ENCODE data around the gene GRK5. TPM values are rescaled to one million over a fixed set of nuclear protein-coding genes. Genes with fewer than 3 reads are reported as not detected.
"Not testable (repeated sequence)": the region's sequence is repeated elsewhere in the genome, so short reads cannot be mapped to it uniquely, and the experiment has no call there.

GRK5 gene
- total RNA-seq, 2 experiments from 2014 or later: 23.2 to 29.5 TPM

GRCh38 chr10:119265691-119266090 is 58.3 kb downstream of the GRK5 start:
- H3K27me3 Mint-ChIP-seq: no peaks in the 10 kb centered on the region
- no peaks in the 10 kb centered on the region for H3K9me3 Mint-ChIP-seq (ENCODE audit: low read depth)
- H3K36me3 Mint-ChIP-seq: peaks cover 13% of the 10 kb centered on the region
- H3K27ac Mint-ChIP-seq: no peak overlapping the region
- H3K4me1 Mint-ChIP-seq: peaks cover 35% of the 10 kb centered on the region
- H3K4me3 Mint-ChIP-seq: no peak overlapping the region
- no peak for DNase-seq
- CTCF ChIA-PET: interaction anchor here (1.0 to 1.1 kb wide), 2 partner anchors 56 to 59 kb away, joined by 3 read pairs; no protein-coding TSS in a partner anchor
- ATAC-seq: no peak

- Mint-ChIP-seq H3K27ac (no peak overlapping the region), H3K27me3 (no peaks in the 10 kb centered on the region), H3K9me3 (ENCODE audit: low read depth) (no peaks in the 10 kb centered on the region), H3K4me1 (peaks cover 50% of the 10 kb centered on the region), H3K4me3 (no peak overlapping the region), H3K36me3 (peaks cover 9% of the 10 kb centered on the region)
- ATAC-seq (no peak), DNase-seq (no peak)
- CTCF ChIA-PET: interaction anchor here (2.0 kb wide), 1 partner anchor 56 kb away, joined by 4 read pairs; no protein-coding TSS in a partner anchor
These were observed 60.0 kb downstream of the GRK5 start for GRCh38 chr10:119267384-119267783.

- Mint-ChIP-seq H3K27ac (peak overlapping the region; percentile 95), H3K4me1 (peaks cover 52% of the 10 kb centered on the region), H3K36me3 (peaks cover 4% of the 10 kb centered on the region), H3K9me3 (ENCODE audit: low read depth) (no peaks in the 10 kb centered on the region), H3K4me3 (peak overlapping the region; percentile 25), H3K27me3 (no peaks in the 10 kb centered on the region)
- no peak for DNase-seq
- no peak for ATAC-seq
- CTCF ChIA-PET: interaction anchor here (0.7 to 2.0 kb wide), 9 partner anchors 15 to 221 kb away, joined by 3 to 11 read pairs (median 4); partner anchors contain the start of gene GRK5
These were observed 61.1 kb downstream of the GRK5 start for GRCh38 chr10:119268428-119268827.

DNA sequence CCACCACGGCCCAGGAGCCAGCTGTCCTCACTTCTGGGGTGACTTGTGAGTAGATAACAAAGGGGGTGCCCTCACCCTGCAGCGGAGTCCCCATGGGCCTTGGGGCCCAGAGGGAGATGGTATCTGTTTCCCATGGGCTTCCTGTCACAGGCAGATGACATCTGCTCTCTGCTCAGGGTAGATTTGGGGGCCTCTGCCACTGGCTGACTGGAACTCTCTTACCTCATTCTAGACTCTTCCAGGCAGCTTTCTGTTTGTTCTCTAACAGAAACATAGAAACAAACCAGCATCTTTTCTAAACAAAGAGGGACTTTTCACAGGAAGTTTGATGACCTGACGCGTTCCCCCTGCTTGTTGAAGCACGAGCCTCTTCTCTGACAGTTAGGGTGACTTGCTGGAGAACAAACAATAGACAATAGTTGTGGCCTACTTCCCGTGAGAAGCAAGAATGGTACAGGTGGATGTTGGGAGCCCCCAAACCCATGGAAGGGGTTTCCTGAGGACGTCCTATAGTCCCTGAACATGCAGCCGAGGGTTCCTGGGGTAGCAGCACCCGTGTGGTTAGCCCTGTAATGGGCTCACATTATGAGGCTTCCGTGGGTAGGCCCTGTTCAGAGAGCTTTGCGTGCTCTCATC is 61.6 kb downstream of the GRK5 start:
- ATAC-seq: peak; percentile 87
- Mint-ChIP-seq H3K4me1 (peaks cover 52% of the 10 kb centered on the region), H3K27ac (peak overlapping the region; percentile 95), H3K4me3 (peak overlapping the region; percentile 25), H3K36me3 (peaks cover 4% of the 10 kb centered on the region), H3K9me3 (ENCODE audit: low read depth) (no peaks in the 10 kb centered on the region), H3K27me3 (no peaks in the 10 kb centered on the region)
- peak; percentile 86 for DNase-seq
- CTCF ChIA-PET: interaction anchor here (0.7 to 1.9 kb wide), 9 partner anchors 16 to 221 kb away, joined by 3 to 11 read pairs (median 3); partner anchors contain the start of gene GRK5

GRCh38 chr10:119269737-119270136 is 62.4 kb downstream of the GRK5 start:
- H3K27me3 Mint-ChIP-seq: no peaks in the 10 kb centered on the region
- H3K27ac Mint-ChIP-seq: peak overlapping the region; percentile 95
- H3K9me3 Mint-ChIP-seq (ENCODE audit: low read depth): no peaks in the 10 kb centered on the region
- DNase-seq: no peak
- H3K4me3 Mint-ChIP-seq: peak overlapping the region; percentile 15
- ATAC-seq: no peak
- CTCF ChIA-PET: interaction anchor here (1.0 to 3.7 kb wide), 7 partner anchors 16 to 60 kb away, joined by 3 to 14 read pairs (median 8); no protein-coding TSS in a partner anchor
- peaks cover 54% of the 10 kb centered on the region for H3K4me1 Mint-ChIP-seq
- H3K36me3 Mint-ChIP-seq: peaks cover 4% of the 10 kb centered on the region

DNA sequence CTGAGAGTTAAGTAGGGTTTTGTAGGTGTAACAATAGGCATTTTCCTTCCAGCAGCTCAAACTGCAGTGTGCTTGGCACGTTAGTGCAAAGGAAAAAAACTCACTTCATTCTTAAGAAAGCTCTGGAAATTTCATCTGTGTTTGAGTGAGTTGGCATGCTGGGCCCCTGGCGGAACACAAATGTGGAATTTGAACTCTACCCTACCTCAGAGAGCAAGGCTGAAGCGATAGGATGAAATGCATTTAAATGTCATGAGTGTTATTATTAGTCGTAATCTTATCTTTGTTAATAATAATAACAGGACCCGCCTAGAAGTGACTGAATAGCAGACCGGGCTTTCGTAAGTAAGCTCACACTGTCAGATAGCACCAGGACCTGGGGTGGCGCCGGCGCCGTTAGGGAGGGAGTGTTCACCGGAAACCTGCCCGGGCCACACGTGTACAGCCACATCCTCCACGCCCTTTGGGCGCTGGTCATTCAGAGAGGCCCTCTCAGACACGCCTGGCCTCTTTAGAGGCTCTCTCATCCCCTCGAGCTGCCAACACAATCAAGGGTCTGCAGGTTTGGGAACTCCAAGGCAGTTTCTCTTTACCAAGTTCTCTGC is 63.5 kb downstream of the GRK5 start:
- Mint-ChIP-seq H3K27me3 (no peaks in the 10 kb centered on the region), H3K4me3 (peak overlapping the region; percentile 49), H3K27ac (peak overlapping the region; percentile 95), H3K9me3 (ENCODE audit: low read depth) (no peaks in the 10 kb centered on the region), H3K36me3 (peaks cover 4% of the 10 kb centered on the region), H3K4me1 (peaks cover 58% of the 10 kb centered on the region)
- CTCF ChIA-PET: interaction anchor here (0.8 to 4.9 kb wide), 12 partner anchors 9 to 219 kb away, joined by 3 to 30 read pairs (median 6); partner anchors contain the start of gene GRK5
- peak; percentile 60 for ATAC-seq
- peak; percentile 87 for DNase-seq

DNA sequence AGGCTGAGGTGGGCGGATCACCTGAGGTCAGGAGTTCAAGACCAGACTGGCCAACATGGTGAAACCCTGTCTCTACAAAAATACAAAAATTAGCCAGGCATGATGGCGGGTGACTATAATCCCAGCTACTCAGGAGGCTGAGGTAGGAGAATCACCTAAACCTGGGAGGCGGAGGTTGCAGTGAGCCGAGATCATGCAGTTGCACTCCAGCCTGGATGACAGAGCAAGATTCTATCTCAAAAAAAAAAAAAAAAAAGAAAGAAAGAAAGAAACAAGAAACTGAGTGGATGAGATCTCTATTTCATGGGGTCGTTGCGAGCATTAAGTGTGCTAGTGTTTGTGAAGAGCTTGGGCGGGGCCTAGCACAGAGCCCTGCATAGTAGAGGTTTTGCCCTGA is 65.0 kb downstream of the GRK5 start:
- DNase-seq; ATAC-seq; H3K27ac Mint-ChIP-seq; H3K36me3 Mint-ChIP-seq; H3K27me3 Mint-ChIP-seq; H3K4me3 Mint-ChIP-seq; H3K9me3 Mint-ChIP-seq (ENCODE audit: low read depth): not testable (repeated sequence)
- CTCF ChIA-PET: interaction anchor here (0.7 to 4.9 kb wide), 8 partner anchors 11 to 1715 kb away, joined by 3 to 30 read pairs (median 10); no protein-coding TSS in a partner anchor
- peaks cover 58% of the 10 kb centered on the region for H3K4me1 Mint-ChIP-seq

DNA sequence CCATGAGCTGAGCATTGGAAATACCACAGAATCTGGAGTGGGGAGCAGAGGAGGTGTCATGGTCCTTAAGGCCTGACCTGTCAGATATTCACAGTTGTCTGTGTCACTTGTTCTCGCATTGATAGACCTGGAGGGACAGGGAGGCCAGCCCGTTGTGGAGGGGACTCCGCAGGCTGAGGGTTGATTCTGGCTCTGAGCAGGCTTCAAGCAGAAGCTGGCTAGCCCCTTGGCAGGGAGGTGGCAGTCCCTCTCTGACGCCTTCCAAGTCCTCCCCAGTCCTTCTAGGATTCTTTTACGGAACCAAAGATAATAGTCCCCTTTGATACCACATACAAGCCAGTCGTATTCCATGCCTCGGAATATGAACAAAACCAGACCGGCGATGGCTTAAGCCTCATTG is 65.4 kb downstream of the GRK5 start:
- Mint-ChIP-seq H3K9me3 (ENCODE audit: low read depth) (no peaks in the 10 kb centered on the region), H3K27ac (no peak overlapping the region), H3K4me3 (no peak overlapping the region), H3K27me3 (no peaks in the 10 kb centered on the region), H3K36me3 (peaks cover 4% of the 10 kb centered on the region), H3K4me1 (peaks cover 54% of the 10 kb centered on the region)
- DNase-seq (no peak), ATAC-seq (no peak)
- CTCF ChIA-PET: interaction anchor here (1.2 to 4.9 kb wide), 5 partner anchors 10 to 63 kb away, joined by 3 to 30 read pairs (median 11); no protein-coding TSS in a partner anchor

GRCh38 chr10:119273413-119273812 is 66.0 kb downstream of the GRK5 start:
- Mint-ChIP-seq H3K27me3 (no peaks in the 10 kb centered on the region), H3K4me1 (peaks cover 47% of the 10 kb centered on the region), H3K36me3 (peaks cover 1% of the 10 kb centered on the region), H3K9me3 (ENCODE audit: low read depth) (no peaks in the 10 kb centered on the region), H3K27ac (no peak overlapping the region), H3K4me3 (no peak overlapping the region)
- no peak for DNase-seq
- no peak for ATAC-seq
- CTCF ChIA-PET: interaction anchor here (1.2 to 4.9 kb wide), 5 partner anchors 9 to 64 kb away, joined by 3 to 30 read pairs (median 11); no protein-coding TSS in a partner anchor

GRCh38 chr10:119274519-119275045 is 67.2 kb downstream of the GRK5 start:
- H3K27me3 Mint-ChIP-seq: no peaks in the 10 kb centered on the region
- DNase-seq: no peak
- no peak for ATAC-seq
- no peak overlapping the region for H3K27ac Mint-ChIP-seq
- CTCF ChIA-PET: interaction anchor here (1.0 to 4.9 kb wide), 3 partner anchors 8 to 31 kb away, joined by 3 to 30 read pairs (median 5); no protein-coding TSS in a partner anchor
- H3K36me3 Mint-ChIP-seq: no peaks in the 10 kb centered on the region
- peaks cover 36% of the 10 kb centered on the region for H3K4me1 Mint-ChIP-seq
- no peaks in the 10 kb centered on the region for H3K9me3 Mint-ChIP-seq (ENCODE audit: low read depth)
- H3K4me3 Mint-ChIP-seq: no peak overlapping the region

- CTCF ChIA-PET: interaction anchor here (4.9 kb wide), 1 partner anchor 31 kb away, joined by 30 read pairs; no protein-coding TSS in a partner anchor
- H3K4me1 Mint-ChIP-seq: peaks cover 31% of the 10 kb centered on the region
- no peaks in the 10 kb centered on the region for H3K36me3 Mint-ChIP-seq
- ATAC-seq (no peak), DNase-seq (no peak)
- no peaks in the 10 kb centered on the region for H3K27me3 Mint-ChIP-seq
- H3K4me3 Mint-ChIP-seq: no peak overlapping the region
- H3K27ac Mint-ChIP-seq: no peak overlapping the region
- H3K9me3 Mint-ChIP-seq (ENCODE audit: low read depth): no peaks in the 10 kb centered on the region
These were observed 67.7 kb downstream of the GRK5 start for GRCh38 chr10:119275085-119275484.

GRCh38 chr10:119276194-119276593 is 68.8 kb downstream of the GRK5 start:
- DNase-seq; H3K9me3 Mint-ChIP-seq (ENCODE audit: low read depth); H3K36me3 Mint-ChIP-seq; H3K27me3 Mint-ChIP-seq; CTCF ChIA-PET; H3K4me3 Mint-ChIP-seq; ATAC-seq; H3K27ac Mint-ChIP-seq: not testable (repeated sequence)
- peaks cover 26% of the 10 kb centered on the region for H3K4me1 Mint-ChIP-seq

- Mint-ChIP-seq H3K36me3 (no peaks in the 10 kb centered on the region), H3K27me3 (no peaks in the 10 kb centered on the region), H3K27ac (no peak overlapping the region), H3K4me3 (no peak overlapping the region), H3K4me1 (peaks cover 21% of the 10 kb centered on the region), H3K9me3 (ENCODE audit: low read depth) (no peaks in the 10 kb centered on the region)
- DNase-seq: no peak
- CTCF ChIA-PET: no interaction called here
- ATAC-seq: no peak
These were observed 70.8 kb downstream of the GRK5 start for GRCh38 chr10:119278126-119278709.

Data from activated CD8-positive, alpha-beta memory T cell treated with anti-CD3 and anti-CD28 coated beads, Interleukin-2, amount 10 ng/mL, durations not matched to agents 7 days and 5 days (primary cell).